ENCODE data around the gene DMXL2. TPM values are rescaled to one million over a fixed set of nuclear protein-coding genes. Genes with fewer than 3 reads are reported as not detected.

Gene DMXL2
- total and polyA plus RNA-seq, 2 experiments from 2014 or later = 6.1 to 61.1 TPM

DNA sequence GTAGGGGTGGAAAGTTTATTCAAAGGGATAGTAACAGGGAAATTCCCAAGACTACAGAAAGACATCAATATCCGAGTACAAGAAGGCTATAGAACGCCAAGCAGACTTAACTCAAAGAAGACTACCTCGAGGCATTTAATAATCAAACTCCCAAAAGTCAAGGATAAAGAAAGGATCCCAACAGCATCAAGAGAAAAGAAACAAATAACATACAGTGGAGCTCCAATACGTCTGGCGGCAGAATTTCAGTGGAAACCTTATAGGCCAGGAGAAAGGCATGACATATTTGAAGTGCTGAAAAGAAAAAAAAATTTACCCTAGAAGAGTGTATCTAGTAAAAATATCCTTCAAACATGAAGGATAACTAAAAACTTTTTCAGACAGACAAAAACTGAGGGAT is 95.6 kb downstream of the DMXL2 start (continued):
- TF ChIP-seq, protein P1, sequence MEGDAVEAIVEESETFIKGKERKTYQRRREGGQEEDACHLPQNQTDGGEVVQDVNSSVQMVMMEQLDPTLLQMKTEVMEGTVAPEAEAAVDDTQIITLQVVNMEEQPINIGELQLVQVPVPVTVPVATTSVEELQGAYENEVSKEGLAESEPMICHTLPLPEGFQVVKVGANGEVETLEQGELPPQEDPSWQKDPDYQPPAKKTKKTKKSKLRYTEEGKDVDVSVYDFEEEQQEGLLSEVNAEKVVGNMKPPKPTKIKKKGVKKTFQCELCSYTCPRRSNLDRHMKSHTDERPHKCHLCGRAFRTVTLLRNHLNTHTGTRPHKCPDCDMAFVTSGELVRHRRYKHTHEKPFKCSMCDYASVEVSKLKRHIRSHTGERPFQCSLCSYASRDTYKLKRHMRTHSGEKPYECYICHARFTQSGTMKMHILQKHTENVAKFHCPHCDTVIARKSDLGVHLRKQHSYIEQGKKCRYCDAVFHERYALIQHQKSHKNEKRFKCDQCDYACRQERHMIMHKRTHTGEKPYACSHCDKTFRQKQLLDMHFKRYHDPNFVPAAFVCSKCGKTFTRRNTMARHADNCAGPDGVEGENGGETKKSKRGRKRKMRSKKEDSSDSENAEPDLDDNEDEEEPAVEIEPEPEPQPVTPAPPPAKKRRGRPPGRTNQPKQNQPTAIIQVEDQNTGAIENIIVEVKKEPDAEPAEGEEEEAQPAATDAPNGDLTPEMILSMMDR (conservative IDR thresholded peaks at IDR 0.05; ENCODE audit: low read depth in 2 of 2) = no peak
- TF ChIP-seq EZH2phosphoT487 (IDR thresholded peaks at IDR 0.05; ENCODE audit: unreplicated experiment) (no peak), JUNB (IDR thresholded peaks at IDR 0.05; ENCODE audit: unreplicated experiment) (no peak)
- TF ChIP-seq, protein P2, sequence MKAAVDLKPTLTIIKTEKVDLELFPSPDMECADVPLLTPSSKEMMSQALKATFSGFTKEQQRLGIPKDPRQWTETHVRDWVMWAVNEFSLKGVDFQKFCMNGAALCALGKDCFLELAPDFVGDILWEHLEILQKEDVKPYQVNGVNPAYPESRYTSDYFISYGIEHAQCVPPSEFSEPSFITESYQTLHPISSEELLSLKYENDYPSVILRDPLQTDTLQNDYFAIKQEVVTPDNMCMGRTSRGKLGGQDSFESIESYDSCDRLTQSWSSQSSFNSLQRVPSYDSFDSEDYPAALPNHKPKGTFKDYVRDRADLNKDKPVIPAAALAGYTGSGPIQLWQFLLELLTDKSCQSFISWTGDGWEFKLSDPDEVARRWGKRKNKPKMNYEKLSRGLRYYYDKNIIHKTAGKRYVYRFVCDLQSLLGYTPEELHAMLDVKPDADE (IDR thresholded peaks at IDR 0.05) = no peak

DNA sequence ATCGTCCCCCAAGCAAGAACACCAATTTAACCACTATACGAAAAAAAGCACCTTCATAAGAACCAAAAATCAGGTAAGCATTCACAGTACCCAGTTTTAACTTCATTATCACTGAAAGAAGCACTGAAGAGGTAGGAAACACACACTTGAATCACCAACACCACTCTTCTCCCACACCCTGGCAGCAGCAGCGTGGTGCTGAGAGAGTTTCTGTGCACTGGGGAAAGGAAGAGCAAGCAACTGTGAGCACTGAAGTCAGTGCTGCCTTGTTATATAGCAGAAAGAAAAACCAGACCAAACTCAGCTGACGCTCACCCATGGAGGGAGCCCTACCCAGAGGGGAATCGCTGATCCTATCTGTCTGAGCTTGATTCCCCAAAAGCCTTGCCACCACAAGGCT is 98.2 kb downstream of the DMXL2 start:
- Histone ChIP-seq H3F3A (replicated peaks; ENCODE audit: low read depth) (no peaks in the 10 kb centered on the region), H3K4me1 (ENCODE audit: insufficient read depth) (no peaks in the 10 kb centered on the region), H3K27me3 (ENCODE audit: insufficient read depth) (no peaks in the 10 kb centered on the region), H3K4me3 (no peak overlapping the region), H2AFZ (no peak overlapping the region), H3K4me2 (no peak overlapping the region), H3K36me3 (ENCODE audit: insufficient read depth) (no peaks in the 10 kb centered on the region), H3K79me2 (replicated peaks; ENCODE audit: insufficient read depth) (no peaks in the 10 kb centered on the region), H3K9me2 (ENCODE audit: insufficient read depth) (peaks cover 5% of the 10 kb centered on the region; the same call in 1 of the 2 replicates), H4K20me1 (replicated peaks; ENCODE audit: insufficient read depth) (no peaks in the 10 kb centered on the region), H3K27ac (ENCODE audit: low read depth) (no peak overlapping the region)
- Mint-ChIP-seq H3K27ac (no peak overlapping the region), H3K27me3 (ENCODE audit: insufficient read depth, low read depth, poor library complexity) (peaks cover 4% of the 10 kb centered on the region), H3K4me1 (no peaks in the 10 kb centered on the region), H3K36me3 (ENCODE audit: low read depth) (peaks cover 10% of the 10 kb centered on the region), H3K9me3 (peaks cover 8% of the 10 kb centered on the region; the same call in 2 of the 3 replicates), H3K4me3 (no peak overlapping the region)
- ATAC-seq (no peak), DNase-seq (ENCODE audit: low spot score) (no peak)
- TF ChIP-seq EZH2 (IDR thresholded peaks at IDR 0.05; ENCODE audit: low read depth, unreplicated experiment) = no peak
- TF ChIP-seq CREB1 (CRISPR knock-in tag; IDR thresholded peaks at IDR 0.05; ENCODE audit: low read depth) = no peak
- no peak for TF ChIP-seq ZNF114 (CRISPR knock-in tag; IDR thresholded peaks at IDR 0.05)
- TF ChIP-seq ZNF331 (CRISPR knock-in tag; IDR thresholded peaks at IDR 0.05; ENCODE audit: low read depth) = no peak
- TF ChIP-seq, protein P3, sequence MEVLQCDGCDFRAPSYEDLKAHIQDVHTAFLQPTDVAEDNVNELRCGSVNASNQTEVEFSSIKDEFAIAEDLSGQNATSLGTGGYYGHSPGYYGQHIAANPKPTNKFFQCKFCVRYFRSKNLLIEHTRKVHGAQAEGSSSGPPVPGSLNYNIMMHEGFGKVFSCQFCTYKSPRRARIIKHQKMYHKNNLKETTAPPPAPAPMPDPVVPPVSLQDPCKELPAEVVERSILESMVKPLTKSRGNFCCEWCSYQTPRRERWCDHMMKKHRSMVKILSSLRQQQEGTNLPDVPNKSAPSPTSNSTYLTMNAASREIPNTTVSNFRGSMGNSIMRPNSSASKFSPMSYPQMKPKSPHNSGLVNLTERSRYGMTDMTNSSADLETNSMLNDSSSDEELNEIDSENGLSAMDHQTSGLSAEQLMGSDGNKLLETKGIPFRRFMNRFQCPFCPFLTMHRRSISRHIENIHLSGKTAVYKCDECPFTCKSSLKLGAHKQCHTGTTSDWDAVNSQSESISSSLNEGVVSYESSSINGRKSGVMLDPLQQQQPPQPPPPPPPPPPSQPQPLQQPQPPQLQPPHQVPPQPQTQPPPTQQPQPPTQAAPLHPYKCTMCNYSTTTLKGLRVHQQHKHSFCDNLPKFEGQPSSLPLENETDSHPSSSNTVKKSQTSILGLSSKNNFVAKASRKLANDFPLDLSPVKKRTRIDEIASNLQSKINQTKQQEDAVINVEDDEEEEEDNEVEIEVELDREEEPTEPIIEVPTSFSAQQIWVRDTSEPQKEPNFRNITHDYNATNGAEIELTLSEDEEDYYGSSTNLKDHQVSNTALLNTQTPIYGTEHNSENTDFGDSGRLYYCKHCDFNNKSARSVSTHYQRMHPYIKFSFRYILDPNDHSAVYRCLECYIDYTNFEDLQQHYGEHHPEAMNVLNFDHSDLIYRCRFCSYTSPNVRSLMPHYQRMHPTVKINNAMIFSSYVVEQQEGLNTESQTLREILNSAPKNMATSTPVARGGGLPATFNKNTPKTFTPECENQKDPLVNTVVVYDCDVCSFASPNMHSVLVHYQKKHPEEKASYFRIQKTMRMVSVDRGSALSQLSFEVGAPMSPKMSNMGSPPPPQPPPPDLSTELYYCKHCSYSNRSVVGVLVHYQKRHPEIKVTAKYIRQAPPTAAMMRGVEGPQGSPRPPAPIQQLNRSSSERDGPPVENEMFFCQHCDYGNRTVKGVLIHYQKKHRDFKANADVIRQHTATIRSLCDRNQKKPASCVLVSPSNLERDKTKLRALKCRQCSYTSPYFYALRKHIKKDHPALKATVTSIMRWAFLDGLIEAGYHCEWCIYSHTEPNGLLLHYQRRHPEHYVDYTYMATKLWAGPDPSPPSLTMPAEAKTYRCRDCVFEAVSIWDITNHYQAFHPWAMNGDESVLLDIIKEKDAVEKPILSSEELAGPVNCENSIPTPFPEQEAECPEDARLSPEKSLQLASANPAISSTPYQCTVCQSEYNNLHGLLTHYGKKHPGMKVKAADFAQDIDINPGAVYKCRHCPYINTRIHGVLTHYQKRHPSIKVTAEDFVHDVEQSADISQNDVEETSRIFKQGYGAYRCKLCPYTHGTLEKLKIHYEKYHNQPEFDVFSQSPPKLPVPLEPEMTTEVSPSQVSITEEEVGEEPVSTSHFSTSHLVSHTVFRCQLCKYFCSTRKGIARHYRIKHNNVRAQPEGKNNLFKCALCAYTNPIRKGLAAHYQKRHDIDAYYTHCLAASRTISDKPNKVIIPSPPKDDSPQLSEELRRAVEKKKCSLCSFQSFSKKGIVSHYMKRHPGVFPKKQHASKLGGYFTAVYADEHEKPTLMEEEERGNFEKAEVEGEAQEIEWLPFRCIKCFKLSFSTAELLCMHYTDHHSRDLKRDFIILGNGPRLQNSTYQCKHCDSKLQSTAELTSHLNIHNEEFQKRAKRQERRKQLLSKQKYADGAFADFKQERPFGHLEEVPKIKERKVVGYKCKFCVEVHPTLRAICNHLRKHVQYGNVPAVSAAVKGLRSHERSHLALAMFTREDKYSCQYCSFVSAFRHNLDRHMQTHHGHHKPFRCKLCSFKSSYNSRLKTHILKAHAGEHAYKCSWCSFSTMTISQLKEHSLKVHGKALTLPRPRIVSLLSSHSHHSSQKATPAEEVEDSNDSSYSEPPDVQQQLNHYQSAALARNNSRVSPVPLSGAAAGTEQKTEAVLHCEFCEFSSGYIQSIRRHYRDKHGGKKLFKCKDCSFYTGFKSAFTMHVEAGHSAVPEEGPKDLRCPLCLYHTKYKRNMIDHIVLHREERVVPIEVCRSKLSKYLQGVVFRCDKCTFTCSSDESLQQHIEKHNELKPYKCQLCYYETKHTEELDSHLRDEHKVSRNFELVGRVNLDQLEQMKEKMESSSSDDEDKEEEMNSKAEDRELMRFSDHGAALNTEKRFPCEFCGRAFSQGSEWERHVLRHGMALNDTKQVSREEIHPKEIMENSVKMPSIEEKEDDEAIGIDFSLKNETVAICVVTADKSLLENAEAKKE (CRISPR knock-in tag; IDR thresholded peaks at IDR 0.05) = no peak
- TF ChIP-seq EZH2phosphoT487 (IDR thresholded peaks at IDR 0.05; ENCODE audit: unreplicated experiment) = no peak
- no peak for TF ChIP-seq STAT1 (IDR thresholded peaks at IDR 0.05; ENCODE audit: unreplicated experiment)
- TF ChIP-seq POLR2AphosphoS5 (IDR thresholded peaks at IDR 0.05; ENCODE audit: low read depth) = no peak
- TF ChIP-seq, protein P1 (conservative IDR thresholded peaks at IDR 0.05; ENCODE audit: low read depth in 2 of 2) = no peak
- no peak for TF ChIP-seq JUNB (IDR thresholded peaks at IDR 0.05; ENCODE audit: unreplicated experiment)
